Activated CD8-positive, alpha-beta T cell treated with anti-CD3 and anti-CD28 coated beads for 36 hours (primary cell): ENCODE measurements around the gene SCNM1. TPM values are rescaled to one million over a fixed set of nuclear protein-coding genes. Genes with fewer than 3 reads are reported as not detected.
"Not testable (repeated sequence)": the region's sequence is repeated elsewhere in the genome, so short reads cannot be mapped to it uniquely, and the experiment has no call there.

ENCODE experiments used
- ATAC-seq: fragments of 200-7000 bp; cut with Tn5 transposase; one replicate; pipeline ENCODE4 v1.10.0; 2021; ENCODE audit warnings: mild to moderate bottlenecking, moderate library complexity
- CTCF ChIA-PET: fragments of 350-600 bp; sonication (Branson Sonifier 250); formaldehyde crosslinking; loops from one replicate; lab custom pipeline; 2021; ENCODE audit warnings: antibody characterized with exemption; lab: Charles Lee
- POLR2A ChIA-PET: fragments of 350-600 bp; sonication (Branson Sonifier 250); formaldehyde crosslinking; loops from one replicate; lab custom pipeline; 2021; ENCODE audit warnings: antibody characterized with exemption; lab: Charles Lee
- DNase-seq: peaks from one replicate; pipeline ENCODE4 v3.0.0-alpha.2; 2020
- H3K27ac Mint-ChIP-seq: one replicate; pipeline ENCODE4 v1.8.0; 2021; ENCODE audit warnings: mild to moderate bottlenecking, mixed read lengths
- H3K27me3 Mint-ChIP-seq: one replicate; pipeline ENCODE4 v1.8.0; 2021; ENCODE audit warnings: mixed read lengths
- H3K36me3 Mint-ChIP-seq: one replicate; pipeline ENCODE4 v1.8.0; 2021; ENCODE audit warnings: low read depth, mixed read lengths
- H3K4me1 Mint-ChIP-seq: one replicate; pipeline ENCODE4 v1.8.0; 2021; ENCODE audit warnings: low read depth, mixed read lengths
- H3K4me3 Mint-ChIP-seq: one replicate; pipeline ENCODE4 v1.8.0; 2021; ENCODE audit warnings: mild to moderate bottlenecking, moderate library complexity, mixed read lengths
- H3K9me3 Mint-ChIP-seq: one replicate; pipeline ENCODE4 v1.8.0; 2021; ENCODE audit warnings: mixed read lengths
- CTCF ChIP-seq: fragments of 200-600 bp; IDR thresholded peaks from one replicate; pipeline ENCODE4 v1.8.0; 2022; ENCODE audit warnings: antibody characterized with exemption, mild to moderate bottlenecking
- intact Hi-C: fragments of 100-400 bp; cut with micrococcal nuclease; formaldehyde crosslinking; loops from one replicate; pipeline ENCODE4 v1.10.0; 2022
- total RNA-seq, 2 experiments: library from RNA; stranded (reverse); gene quantifications; one replicate each; pipeline ENCODE4 v1.2.3, GENCODE V29; 2021

The SCNM1 gene
- total RNA-seq, 2 experiments from 2014 or later, result 57.0 to 59.6 TPM

- ChIA-PET POLR2A (interaction anchor here (0.6 to 0.9 kb wide), 2 partner anchors 11 to 63 kb away, joined by 3 read pairs; no protein-coding TSS in a partner anchor), CTCF (interaction anchor here (0.7 to 2.3 kb wide), 8 partner anchors 12 to 77 kb away, joined by 3 to 8 read pairs (median 4); partner anchors contain the start of genes TNFAIP8L2 and VPS72)
- intact Hi-C loops, result no loop called here
- peak overlapping the region; percentile 70 for H3K27ac Mint-ChIP-seq
- peaks cover 25% of the 10 kb centered on the region for H3K36me3 Mint-ChIP-seq
- no peaks in the 10 kb centered on the region for H3K4me1 Mint-ChIP-seq
- DNase-seq, result no peak
- no peaks in the 10 kb centered on the region for H3K9me3 Mint-ChIP-seq
- ATAC-seq, result no peak
- H3K4me3 Mint-ChIP-seq, result no peak overlapping the region
- no peaks in the 10 kb centered on the region for H3K27me3 Mint-ChIP-seq
- no peak for TF ChIP-seq CTCF
Measured at GRCh38 chr1:151176514-151177045, 10.6 kb downstream of the SCNM1 start.

- H3K4me1 Mint-ChIP-seq, result peaks cover 13% of the 10 kb centered on the region
- POLR2A ChIA-PET, result interaction anchor here (0.9 kb wide), 1 partner anchor 15 kb away, joined by 3 read pairs; no protein-coding TSS in a partner anchor
- intact Hi-C loops, result no loop called here
- H3K36me3 Mint-ChIP-seq, result peaks cover 39% of the 10 kb centered on the region
- H3K27me3 Mint-ChIP-seq, result no peaks in the 10 kb centered on the region
- DNase-seq (no peak), ATAC-seq (no peak)
- TF ChIP-seq CTCF, result no peak
- H3K4me3 Mint-ChIP-seq, result no peak overlapping the region
- CTCF ChIA-PET, result interaction anchor here (1.8 kb wide), 1 partner anchor 85 kb away, joined by 8 read pairs; no protein-coding TSS in a partner anchor
- H3K27ac Mint-ChIP-seq, result peak overlapping the region; percentile 40
- no peaks in the 10 kb centered on the region for H3K9me3 Mint-ChIP-seq
Measured at GRCh38 chr1:151184211-151184610, 18.3 kb downstream of the SCNM1 start.

GRCh38 chr1:151187205-151187604 lies 21.3 kb downstream of the SCNM1 start:
- DNase-seq (no peak), ATAC-seq (no peak)
- no peak for TF ChIP-seq CTCF
- POLR2A ChIA-PET, result interaction anchor here (1.0 kb wide), 2 partner anchors 18 to 21 kb away, joined by 3 read pairs; no protein-coding TSS in a partner anchor
- H3K9me3 Mint-ChIP-seq, result no peaks in the 10 kb centered on the region
- H3K36me3 Mint-ChIP-seq, result peaks cover 28% of the 10 kb centered on the region
- H3K4me3 Mint-ChIP-seq, result no peak overlapping the region
- CTCF ChIA-PET, result interaction anchor here (2.1 kb wide), 1 partner anchor 65 kb away, joined by 7 read pairs; no protein-coding TSS in a partner anchor
- H3K27ac Mint-ChIP-seq, result no peak overlapping the region
- peaks cover 20% of the 10 kb centered on the region for H3K4me1 Mint-ChIP-seq
- no peaks in the 10 kb centered on the region for H3K27me3 Mint-ChIP-seq
- intact Hi-C loops, result no loop called here

- ChIA-PET POLR2A (interaction anchor here (0.7 to 2.6 kb wide), 6 partner anchors 10 to 121 kb away, joined by 3 to 11 read pairs (median 6); partner anchors contain the start of genes PIP5K1A and TNFAIP8L2), CTCF (interaction anchor here (0.7 to 2.7 kb wide), 7 partner anchors 12 to 112 kb away, joined by 3 to 13 read pairs (median 5); partner anchors contain the start of genes TMOD4 and TNFAIP8L2)
- H3K9me3 Mint-ChIP-seq, H3K27me3 Mint-ChIP-seq, intact Hi-C loops, ATAC-seq, DNase-seq: not testable (repeated sequence)
- Mint-ChIP-seq H3K4me3 (peak overlapping the region; percentile 94), H3K36me3 (peaks cover 21% of the 10 kb centered on the region), H3K4me1 (peaks cover 20% of the 10 kb centered on the region), H3K27ac (peak overlapping the region; percentile 96)
Measured at GRCh38 chr1:151188667-151189066, 22.7 kb downstream of the SCNM1 start.

GRCh38 chr1:151189637-151190445 lies 23.9 kb downstream of the SCNM1 start, which contains the start of gene VPS72:
VPS72 (minus strand) TSS chr1:151190197; CDS start chr1:151190121, 76 bp downstream.
- TF ChIP-seq CTCF, result no peak
- Mint-ChIP-seq H3K36me3 (peaks cover 13% of the 10 kb centered on the region), H3K27me3 (no peaks in the 10 kb centered on the region), H3K4me3 (peak within 1 kb of the TSS; percentile 94), H3K4me1 (peaks cover 20% of the 10 kb centered on the region), H3K9me3 (no peaks in the 10 kb centered on the region), H3K27ac (peak within 1 kb of the TSS; percentile 96)
- peak; percentile 93 for DNase-seq
- peak; percentile 94 for ATAC-seq
- POLR2A ChIA-PET, result interaction anchor here (0.6 to 2.6 kb wide), 23 partner anchors 9 to 300 kb away, joined by 3 to 25 read pairs (median 4); partner anchors contain the start of genes LYSMD1, PIP5K1A, PSMD4 and SCNM1
- CTCF ChIA-PET, result interaction anchor here (0.6 to 2.7 kb wide), 16 partner anchors 13 to 161 kb away, joined by 3 to 13 read pairs (median 4); partner anchors contain the start of genes PI4KB, PSMD4, TMOD4 and TNFAIP8L2
- intact Hi-C loops, result no loop called here
